Measurements from ENCODE around the gene SLC4A4. TPM values are rescaled to one million over a fixed set of nuclear protein-coding genes. Genes with fewer than 3 reads are reported as not detected.

SLC4A4 gene
- total RNA-seq, 2 donors from 2014 or later, result 164 to 234 TPM

GRCh38 chr4:71558248-71558647 lies 219.4 kb downstream of the SLC4A4 start:
- intact Hi-C loops (cut with DNase I, micrococcal nuclease), result no loop called here

GRCh38 chr4:71559957-71560571 lies 221.2 kb downstream of the SLC4A4 start:
- no peak for DNase-seq
- ATAC-seq, result no peak
- intact Hi-C loops (cut with DNase I, micrococcal nuclease), result no loop called here

More at GRCh38 chr4:71558248-71558647, 219.4 kb downstream of the SLC4A4 start:
- DNase-seq (no peak), ATAC-seq (no peak)

DNA sequence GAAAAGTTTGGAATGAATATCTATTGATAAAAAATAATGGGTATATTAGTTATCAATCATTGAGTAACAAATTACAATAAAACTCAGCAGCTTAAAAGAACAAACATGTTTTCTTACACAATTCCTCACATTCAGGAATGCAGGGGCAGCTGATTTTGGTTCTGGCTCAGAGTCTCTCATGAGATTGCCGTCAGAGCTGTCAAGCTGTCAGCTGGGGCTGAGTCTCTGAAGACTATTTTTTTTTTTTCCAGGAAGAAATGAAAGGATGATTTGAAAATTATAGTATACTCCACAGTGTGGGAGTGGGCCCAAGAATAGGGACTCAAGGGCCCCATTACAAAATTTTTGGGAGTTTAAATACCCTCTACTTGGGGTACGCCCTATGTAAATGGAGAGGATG lies 226.0 kb downstream of the SLC4A4 start:
- intact Hi-C loops (cut with DNase I, micrococcal nuclease), result no loop called here
- DNase-seq, result no peak
- no peak for ATAC-seq

DNA sequence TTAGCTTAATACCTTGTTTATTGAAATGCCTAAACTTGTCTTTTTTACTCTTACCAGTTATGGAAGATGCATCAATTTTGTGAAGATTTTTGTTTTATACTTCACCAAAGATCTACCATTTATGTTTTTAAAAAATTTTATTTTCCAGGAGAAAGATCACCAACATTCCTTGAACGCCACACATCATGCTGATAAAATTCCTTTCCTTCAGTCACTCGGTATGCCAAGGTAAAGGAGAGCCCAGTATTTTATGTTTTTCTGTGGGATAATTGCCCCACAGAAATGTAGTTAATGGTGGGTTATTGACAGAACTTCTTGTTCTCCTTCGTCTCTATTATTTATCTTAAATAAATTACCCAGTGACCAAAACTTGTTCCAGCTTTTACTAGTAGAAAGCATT lies 228.0 kb downstream of the SLC4A4 start:
- DNase-seq (no peak), ATAC-seq (no peak)
- intact Hi-C loops (cut with DNase I, micrococcal nuclease), result no loop called here

DNA sequence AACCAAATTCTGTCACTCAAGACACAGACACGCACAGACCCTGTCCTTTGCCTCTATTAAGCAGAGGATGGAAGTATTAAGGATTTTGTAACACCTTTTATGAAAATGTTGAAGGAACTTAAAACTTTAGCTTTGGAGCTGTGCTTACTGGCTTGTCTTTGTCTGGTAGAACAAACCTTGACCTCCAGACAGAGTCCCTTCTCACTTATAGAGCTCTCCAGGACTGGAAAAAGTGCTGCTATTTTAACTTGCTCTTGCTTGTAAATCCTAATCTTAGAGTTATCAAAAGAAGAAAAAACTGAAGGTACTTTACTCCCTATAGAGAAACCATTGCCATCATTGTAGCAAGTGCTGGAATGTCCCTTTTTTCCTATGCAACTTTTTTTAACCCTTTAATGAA lies 229.3 kb downstream of the SLC4A4 start:
- ATAC-seq (no peak), DNase-seq (no peak)
- intact Hi-C loops (cut with DNase I, micrococcal nuclease), result no loop called here

- ATAC-seq, result no peak
- intact Hi-C loops (cut with DNase I, micrococcal nuclease), result no loop called here
- DNase-seq, result no peak
These were observed 231.7 kb downstream of the SLC4A4 start for GRCh38 chr4:71570492-71570891.

GRCh38 chr4:71571346-71571745 lies 232.5 kb downstream of the SLC4A4 start:
- DNase-seq, result no peak
- intact Hi-C loops (cut with DNase I, micrococcal nuclease), result no loop called here
- no peak for ATAC-seq

GRCh38 chr4:71583971-71584370 lies 245.2 kb downstream of the SLC4A4 start:
- no peak for DNase-seq
- intact Hi-C loops (cut with DNase I, micrococcal nuclease), result no loop called here
- no peak for ATAC-seq

- intact Hi-C loops (cut with DNase I, micrococcal nuclease), result no loop called here
- DNase-seq, result no peak
- ATAC-seq, result no peak
These were observed 245.8 kb downstream of the SLC4A4 start for GRCh38 chr4:71584585-71584984.

GRCh38 chr4:71586087-71586763 lies 247.4 kb downstream of the SLC4A4 start:
- intact Hi-C loops (cut with DNase I, micrococcal nuclease), result no loop called here
- ATAC-seq (peak; percentile 98), DNase-seq (no peak)

DNA sequence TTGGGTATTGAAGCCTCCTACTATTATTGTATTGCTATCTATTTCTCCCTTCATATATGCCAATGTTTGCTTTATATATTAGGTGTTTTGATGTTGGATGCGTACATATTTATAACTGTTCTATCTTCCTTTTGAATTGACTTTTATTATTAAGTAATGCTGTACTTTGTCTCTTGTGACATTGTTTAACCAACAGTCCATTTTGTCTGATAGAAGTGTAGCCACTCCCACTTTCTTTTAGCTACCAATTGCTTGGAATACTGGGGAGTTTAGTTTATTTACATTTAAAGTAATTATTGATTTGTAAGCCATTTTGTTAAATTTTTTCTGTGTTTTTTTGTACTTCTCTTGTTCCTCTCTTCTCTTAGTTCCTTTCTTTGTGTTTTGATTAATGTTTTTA lies 249.2 kb downstream of the SLC4A4 start:
- no peak for DNase-seq
- ATAC-seq, result no peak
- intact Hi-C loops (cut with DNase I, micrococcal nuclease), result no loop called here

DNA sequence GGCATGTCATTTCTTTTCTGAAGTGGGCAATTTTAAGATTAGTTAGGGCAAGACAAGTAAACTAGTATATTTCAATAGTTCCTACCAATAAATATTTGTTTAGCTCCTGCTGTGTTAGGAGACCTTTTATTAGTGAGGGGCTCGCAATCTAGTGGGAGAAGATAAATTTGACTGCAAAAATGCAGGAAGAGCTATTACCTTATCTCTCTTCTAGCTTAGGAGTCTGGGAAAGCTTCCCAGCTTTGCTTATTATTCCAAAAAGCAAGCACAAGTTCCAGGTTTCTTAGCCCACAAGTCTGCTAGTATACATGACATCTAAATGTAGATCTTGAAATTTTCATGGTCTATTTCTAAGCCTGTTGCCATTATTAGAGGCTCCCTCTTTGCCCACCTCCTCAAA lies 254.0 kb downstream of the SLC4A4 start:
- no peak for DNase-seq
- ATAC-seq, result no peak

DNA sequence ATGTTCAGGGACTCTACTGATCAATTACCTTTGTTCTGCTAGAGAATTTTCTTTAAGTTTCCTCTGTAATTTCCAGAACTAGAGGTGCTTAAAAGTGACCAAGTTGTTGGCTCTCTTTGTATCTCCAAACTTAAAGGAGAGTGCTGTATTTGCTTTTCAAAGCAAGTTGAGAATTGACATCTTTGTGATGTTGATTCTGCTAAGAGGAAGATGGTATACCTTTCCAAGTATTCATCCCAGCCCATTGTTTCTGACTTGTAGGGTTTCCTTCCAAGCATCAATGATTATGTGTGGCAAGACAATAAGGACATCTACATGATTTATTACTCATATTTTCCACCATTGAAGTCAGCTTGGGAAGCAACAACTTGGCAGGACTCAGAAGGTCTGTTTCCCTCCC lies 254.5 kb downstream of the SLC4A4 start:
- ATAC-seq, result no peak
- no peak for DNase-seq
- intact Hi-C loops (cut with DNase I, micrococcal nuclease), result no loop called here

More for the DNA sequence above, 254.0 kb downstream of the SLC4A4 start:
- intact Hi-C loops (cut with DNase I, micrococcal nuclease), result no loop called here

- ATAC-seq (no peak), DNase-seq (no peak)
- intact Hi-C loops (cut with DNase I, micrococcal nuclease), result no loop called here
These were observed 256.8 kb downstream of the SLC4A4 start for GRCh38 chr4:71595576-71596108.

DNA sequence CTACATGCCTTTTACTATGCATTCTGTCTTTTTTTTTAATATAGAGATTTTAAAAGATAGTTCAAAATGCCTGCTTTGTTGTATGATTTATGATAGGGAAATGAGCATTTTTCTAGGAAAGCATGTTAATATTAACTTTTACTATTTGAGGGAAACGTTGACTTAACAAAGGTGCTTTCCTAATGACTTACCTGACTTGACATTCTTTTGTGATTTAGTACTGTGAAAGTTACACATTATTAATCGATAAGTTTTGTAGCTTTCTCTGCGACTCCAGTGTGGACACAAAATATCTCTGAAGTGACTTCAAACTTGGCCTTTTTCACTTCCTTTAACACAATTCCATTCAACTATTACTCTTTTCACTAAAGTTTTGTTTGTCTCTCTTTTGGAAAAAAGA lies 260.8 kb downstream of the SLC4A4 start:
- intact Hi-C loops (cut with DNase I, micrococcal nuclease), result no loop called here
- no peak for ATAC-seq
- no peak for DNase-seq

GRCh38 chr4:71602289-71602900 lies 263.6 kb downstream of the SLC4A4 start:
- DNase-seq (no peak), ATAC-seq (peak; percentile 67)
- intact Hi-C loops (cut with DNase I, micrococcal nuclease), result no loop called here

GRCh38 chr4:71604785-71605184 lies 266.0 kb downstream of the SLC4A4 start:
- DNase-seq (no peak), ATAC-seq (no peak)
- intact Hi-C loops (cut with DNase I, micrococcal nuclease), result no loop called here

DNA sequence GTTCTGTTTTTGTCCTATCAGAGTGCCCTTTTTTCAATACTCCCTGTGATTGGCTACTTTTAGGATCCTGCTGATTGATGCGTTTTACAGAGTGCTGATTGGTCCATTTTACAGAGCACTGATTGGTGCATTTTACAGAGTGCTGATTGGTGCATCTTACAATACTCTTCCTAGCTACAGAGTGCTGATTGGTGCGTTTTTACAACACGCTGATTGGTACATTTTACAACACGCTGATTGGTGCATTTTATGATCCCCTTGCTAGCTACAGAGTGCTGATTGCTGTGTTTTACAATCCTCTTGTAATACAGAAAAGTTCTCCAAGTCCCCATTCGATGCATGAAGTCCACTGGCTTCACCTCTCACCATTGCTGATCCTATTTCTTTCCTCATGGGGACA lies 268.3 kb downstream of the SLC4A4 start:
- intact Hi-C loops (cut with DNase I, micrococcal nuclease), result no loop called here
- no peak for DNase-seq

GRCh38 chr4:71607780-71608677 lies 269.2 kb downstream of the SLC4A4 start:
- ATAC-seq, result peak; percentile 37
- DNase-seq, result no peak
- intact Hi-C loops (cut with DNase I, micrococcal nuclease), result no loop called here

More for the DNA sequence above, 268.3 kb downstream of the SLC4A4 start:
- ATAC-seq, result no peak
